NCI-H2196 (cell line): ENCODE data around the gene DNER.
A peak's percentile ranks its signal among the peaks of the same experiment; 100 is the strongest.
"Not testable (repeated sequence)": the region's sequence is repeated elsewhere in the genome, so short reads cannot be mapped to it uniquely, and the experiment has no call there.

Source experiments
- DNase-seq: peaks from one replicate; lab custom pipeline; 2025; ENCODE audit not compliant: unreplicated experiment; lab: John Stamatoyannopoulos, UW

DNER gene, protein sequence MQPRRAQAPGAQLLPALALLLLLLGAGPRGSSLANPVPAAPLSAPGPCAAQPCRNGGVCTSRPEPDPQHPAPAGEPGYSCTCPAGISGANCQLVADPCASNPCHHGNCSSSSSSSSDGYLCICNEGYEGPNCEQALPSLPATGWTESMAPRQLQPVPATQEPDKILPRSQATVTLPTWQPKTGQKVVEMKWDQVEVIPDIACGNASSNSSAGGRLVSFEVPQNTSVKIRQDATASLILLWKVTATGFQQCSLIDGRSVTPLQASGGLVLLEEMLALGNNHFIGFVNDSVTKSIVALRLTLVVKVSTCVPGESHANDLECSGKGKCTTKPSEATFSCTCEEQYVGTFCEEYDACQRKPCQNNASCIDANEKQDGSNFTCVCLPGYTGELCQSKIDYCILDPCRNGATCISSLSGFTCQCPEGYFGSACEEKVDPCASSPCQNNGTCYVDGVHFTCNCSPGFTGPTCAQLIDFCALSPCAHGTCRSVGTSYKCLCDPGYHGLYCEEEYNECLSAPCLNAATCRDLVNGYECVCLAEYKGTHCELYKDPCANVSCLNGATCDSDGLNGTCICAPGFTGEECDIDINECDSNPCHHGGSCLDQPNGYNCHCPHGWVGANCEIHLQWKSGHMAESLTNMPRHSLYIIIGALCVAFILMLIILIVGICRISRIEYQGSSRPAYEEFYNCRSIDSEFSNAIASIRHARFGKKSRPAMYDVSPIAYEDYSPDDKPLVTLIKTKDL

DNA sequence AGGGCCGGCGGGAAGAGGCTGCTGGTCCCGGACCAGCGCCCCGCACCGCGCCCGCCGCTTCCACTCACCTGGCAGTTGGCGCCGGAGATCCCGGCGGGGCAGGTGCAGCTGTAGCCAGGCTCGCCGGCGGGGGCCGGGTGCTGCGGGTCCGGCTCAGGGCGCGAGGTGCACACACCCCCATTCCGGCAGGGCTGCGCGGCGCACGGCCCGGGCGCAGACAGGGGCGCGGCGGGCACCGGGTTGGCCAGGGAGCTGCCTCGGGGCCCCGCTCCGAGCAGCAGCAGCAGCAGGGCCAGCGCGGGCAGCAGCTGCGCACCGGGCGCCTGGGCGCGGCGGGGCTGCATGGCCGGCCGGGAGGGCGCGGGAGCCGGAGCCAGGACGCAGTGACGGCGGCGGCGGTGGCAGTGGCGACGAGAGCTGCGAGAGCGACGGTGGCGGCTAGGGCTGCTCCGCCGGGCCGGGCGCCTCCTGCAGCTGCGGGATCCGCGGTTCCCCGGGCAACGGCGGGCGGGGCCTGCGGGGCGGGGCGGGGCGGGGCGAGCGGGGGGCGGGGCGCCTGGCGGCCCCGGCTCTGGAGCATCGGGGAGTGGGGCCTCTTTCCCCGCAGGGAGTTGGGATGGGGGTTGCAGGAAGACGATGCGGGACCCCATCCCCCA, at the start of gene DNER:
DNER (minus strand) TSS at position 476 of the 656 bp plus-strand sequence; CDS start at position 344, 132 bp downstream.
- peak; percentile 67 for DNase-seq

DNA sequence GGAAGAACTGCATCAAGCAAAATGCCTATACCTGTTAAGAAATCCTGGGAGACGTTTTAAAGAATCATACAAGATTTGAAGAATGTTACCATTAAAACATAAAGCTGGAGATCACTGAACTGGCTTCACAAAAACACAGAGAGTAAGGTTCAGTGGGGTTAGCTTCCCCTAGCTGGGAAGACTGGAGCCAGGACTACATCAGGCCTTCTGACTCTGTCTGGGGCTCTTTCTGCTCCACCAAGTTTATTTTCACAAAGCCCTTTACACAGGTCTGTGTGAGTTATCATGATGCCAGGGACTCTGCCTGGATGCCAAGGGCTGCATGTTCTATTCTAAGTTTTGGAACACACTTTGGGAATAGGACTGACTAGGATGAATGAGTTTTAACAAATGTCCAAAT, 47.3 kb upstream of the DNER start:
- no peak for DNase-seq

DNA sequence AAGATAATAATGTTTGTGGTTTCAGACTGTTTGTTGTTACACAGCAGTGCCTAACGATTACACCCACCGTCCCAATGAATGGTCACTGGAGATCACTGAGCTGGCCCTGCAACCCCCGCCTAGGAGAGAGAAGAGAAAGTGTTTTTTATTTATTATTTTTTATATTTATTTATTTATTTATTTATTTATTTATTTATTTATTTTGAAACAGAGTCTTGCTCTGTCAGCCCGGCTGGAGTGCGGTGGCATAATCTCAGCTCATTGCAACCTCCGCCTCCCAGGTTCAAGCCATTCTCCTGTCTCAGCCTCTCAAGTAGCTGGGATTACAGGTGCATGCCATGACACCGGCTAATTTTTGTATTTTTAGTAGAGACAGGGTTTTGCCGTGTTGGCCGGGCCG, 43.1 kb upstream of the DNER start:
- DNase-seq: not testable (repeated sequence)

DNA sequence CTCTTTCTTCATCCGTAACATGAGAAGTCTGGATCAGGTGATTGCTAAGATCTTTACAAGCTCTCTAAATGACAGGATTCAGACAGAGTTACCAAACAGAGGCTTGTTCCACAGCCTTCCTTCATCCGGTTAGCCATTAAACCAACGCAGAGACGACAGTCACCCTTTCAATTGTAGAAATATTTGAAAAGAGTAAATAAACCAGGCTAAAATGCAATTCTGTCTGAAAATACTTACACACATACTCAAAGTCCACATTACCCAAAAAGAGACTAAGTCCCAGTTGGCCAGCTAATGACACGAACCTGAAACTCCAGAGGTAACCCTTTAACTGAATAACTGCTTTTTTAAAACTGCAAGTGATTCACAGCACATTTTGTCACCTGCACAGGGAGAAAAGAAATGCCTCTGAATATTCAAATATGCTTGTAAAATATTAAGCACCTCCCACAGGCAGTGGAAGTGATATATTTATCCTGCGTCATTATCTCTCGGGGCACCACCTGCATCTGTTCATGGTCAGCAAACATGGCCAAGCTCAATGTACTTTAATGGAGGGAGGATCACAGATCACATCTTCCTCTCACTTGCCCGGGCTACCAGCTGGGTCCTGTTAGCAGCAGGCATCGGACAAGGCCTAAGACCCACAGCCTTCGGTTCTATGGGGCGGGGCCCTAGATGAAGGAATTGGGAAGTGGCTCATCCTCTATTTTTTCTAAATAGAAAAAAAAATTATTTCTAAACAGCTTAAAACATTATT, 38.8 kb upstream of the DNER start:
- DNase-seq: no peak

DNA sequence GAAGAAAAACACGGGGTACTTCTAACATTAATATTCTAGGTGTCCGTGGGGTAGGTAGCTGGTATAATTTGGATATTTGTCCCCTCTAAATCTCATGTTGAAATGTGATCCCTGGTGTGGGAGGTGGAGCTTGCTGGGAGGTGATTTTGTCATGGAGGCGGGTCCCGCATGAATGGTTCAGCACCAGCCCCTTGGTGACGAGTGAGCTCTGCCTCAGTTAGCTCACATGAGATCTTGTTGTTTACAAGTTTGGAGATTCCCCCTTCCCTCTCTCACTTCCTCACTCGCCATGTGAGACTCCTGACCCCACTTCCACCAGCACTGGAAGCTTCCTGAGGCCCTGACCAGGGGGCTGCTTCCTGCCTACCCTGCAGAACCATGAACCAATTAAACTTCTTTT, 35.4 kb upstream of the DNER start:
- DNase-seq: no peak

DNA sequence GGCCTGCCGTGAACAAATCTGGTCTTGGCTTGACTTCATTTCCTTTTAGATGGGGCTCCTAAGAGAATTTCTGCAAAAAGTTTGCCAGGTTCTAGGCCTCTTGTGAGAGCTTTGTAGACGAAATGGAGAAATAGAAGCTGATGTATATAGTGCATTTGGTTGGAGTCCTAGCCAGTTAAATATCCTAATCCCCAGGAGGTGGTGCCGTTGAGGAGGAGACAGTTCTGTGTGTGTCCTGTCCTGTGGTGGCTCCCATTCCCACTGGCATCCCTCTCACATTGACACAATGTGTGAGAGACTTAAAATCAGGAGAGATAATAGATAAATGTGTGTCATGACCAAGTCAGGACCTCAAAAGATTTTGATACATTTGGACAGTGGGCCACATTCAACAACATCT, 34.6 kb upstream of the DNER start:
- no peak for DNase-seq

DNA sequence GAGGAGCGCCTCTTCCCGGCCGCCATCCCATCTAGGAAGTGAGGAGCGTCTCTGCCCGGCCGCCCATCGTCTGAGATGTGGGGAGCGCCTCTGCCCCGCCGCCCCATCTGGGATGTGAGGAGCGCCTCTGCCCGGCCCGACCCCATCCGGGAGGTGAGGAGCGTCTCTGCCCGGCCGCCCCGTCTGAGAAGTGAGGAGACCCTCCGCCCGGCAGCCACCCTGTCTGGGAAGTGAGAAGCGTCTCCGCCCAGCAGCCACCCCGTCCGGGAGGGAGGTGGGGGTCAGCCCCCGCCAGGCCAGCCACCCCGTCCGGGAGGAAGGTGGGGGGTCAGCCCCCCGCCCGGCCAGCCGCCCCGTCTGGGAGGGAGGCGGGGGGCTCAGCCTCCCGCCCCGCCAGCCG, 28.3 kb upstream of the DNER start:
- not testable (repeated sequence) for DNase-seq

DNA sequence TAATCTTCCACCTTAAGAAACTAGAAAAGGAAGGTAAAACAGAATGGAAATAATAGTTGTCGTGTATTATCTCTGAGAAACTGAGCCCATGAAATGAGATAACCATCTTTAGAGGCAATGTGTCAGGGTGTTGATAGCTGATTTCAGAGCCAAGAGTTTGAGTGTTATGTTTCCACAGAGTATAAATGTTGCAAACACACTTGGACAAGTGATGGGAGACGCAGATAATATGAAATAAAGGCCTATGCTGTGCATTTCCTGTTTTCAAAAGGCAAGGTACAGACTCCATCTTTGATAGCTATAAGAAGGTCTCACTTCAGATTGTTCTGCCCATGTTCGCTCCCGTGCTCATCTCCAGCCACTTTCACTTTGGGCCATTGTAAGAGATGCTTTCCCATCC, 25.9 kb upstream of the DNER start:
- no peak for DNase-seq

DNA sequence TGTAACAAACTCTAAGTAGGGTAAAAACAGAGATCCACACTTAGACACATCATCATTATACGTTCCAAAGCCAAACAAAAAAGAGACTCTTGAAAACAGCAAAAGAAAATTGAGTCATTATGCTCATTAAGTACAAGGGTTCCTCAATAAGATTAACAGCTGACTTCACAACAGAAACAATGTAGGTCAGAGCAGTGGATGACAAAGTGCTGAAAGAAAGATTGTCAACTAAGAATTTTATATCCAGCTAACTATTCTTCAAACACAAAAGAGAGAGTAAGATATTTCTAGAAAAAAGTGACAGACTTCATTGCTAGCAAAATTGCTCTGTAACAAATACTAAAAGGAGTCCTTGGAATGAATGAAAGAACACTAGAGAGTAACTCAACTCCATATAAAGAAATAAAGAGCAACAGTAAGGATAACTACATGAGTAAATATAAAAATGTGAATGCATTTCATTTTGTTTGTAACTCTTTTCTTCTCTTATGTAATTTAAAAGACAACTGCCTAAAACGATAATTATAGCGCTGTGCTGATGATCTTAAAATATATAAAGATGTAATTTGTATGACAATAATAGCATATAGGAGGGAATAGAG, 23.8 kb upstream of the DNER start:
- DNase-seq: no peak

DNA sequence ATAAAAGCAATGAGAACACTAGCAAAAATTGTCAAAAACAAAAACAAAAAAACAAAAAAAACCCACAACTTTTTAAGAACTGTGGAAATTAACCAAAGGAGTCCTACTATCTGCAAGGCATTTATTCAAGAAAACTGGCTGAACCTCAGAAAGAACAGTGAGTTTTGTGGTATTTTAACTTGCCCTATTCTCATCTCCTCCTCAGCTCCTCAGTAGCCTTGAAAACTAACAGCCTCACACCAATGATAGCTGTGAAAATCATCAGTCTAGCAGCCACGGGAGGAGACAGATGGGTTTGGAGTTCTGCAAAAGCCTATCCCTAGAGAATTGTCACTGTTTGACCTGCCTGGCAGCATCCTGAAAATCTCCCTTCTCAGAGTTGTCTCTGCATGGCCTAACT, 20.1 kb upstream of the DNER start:
- DNase-seq: no peak

DNA sequence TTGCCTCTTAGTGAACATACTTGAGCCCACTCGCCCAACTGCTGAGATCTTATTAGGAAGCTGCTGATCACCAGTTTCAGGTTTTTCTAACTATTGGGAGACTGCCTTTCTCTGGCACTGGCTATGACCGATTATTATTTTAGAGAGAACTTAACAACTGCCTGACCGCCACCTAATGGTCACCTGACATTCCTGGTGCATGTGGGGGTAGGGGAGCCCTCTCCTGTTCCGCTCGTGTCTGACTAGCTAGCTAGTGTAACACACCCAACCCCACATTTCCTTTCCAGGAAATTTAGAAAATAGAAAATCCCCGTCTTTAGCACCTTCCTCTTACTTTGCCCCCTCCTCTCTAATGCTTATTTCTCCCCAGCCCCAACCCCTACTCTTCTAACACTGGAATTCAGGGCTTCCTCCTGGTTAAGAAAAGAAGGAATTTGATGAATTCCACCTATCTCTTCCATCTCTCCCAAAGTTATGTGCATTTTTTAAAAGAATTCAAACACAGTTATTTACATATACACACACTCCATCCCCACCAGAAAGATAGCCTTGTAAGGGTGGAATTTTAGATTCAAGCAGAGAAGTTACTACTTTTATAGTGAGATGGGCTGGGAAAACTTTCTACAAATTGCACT, 19.4 kb upstream of the DNER start:
- no peak for DNase-seq

DNA sequence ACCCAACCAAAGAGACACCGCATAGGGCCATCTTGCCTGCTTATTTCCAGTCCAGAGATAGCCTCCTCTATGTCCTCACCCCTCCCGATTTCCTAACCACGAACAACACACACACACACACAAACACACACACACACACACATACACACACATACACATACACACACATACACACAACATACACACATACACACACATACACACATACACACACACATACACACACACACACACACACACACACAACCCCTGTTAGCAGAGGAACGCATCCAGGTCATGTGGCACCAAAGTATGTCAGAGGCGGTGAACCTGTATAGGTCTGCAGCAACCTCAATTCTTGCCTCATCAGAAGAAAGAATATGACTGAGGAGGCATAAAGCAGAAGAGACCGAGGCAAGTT, 18.5 kb upstream of the DNER start:
- DNase-seq: no peak

DNA sequence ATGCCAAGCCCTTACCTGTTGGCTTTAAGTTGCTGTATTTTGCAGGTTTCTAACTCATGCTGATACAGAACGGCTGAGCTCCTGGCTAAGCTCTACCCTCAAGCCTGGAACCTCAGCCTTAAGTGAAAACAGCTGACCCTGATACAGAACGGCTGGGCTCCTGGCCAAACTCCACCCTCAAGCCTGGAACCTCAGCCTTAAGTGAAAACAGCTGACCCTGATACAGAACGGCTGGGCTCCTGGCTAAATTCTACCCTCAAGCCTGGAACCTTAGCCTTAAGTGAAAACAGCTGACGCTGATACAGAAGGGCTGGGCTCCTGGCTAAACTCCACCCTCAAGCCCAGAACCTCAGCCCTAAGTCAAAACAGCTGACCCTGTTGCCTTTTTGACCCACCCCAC, 17.6 kb upstream of the DNER start:
- no peak for DNase-seq

DNA sequence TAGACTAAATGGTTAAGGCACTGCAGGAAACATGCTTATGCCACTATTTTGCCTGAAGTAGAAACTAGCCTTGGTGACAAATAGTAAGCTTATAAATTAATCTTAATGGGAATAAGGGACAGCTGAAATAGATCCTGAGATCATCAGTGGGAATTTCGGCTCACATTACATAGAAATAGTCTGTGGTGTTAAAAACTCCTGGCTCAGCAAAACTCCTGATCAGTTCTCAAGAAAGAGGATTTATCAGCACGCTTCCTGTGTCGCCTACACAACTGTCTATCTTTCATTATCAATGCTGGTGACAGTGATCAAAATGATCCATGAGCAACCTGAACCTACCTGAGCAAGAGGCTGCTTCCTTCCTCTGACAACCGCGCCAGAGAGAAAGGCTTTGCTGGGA, 17.0 kb upstream of the DNER start:
- no peak for DNase-seq

DNA sequence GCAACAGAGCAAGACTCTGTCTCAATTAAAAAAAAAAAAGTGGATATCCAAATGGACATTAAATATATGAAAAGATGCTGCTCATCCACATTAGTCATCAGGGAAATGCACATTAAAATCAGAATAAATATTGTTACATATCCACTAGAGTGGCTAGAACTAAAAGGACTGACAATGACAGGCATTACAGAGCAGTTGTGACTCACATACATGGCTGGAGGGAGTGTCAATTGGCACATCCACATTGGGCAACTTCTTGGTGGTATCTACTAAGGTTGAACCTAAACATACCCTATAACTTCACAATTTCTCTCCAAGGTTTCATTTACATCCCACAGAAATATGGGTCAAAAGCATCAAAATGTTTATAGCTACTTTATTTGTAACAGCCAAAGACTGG, 14.0 kb upstream of the DNER start:
- no peak for DNase-seq

DNA sequence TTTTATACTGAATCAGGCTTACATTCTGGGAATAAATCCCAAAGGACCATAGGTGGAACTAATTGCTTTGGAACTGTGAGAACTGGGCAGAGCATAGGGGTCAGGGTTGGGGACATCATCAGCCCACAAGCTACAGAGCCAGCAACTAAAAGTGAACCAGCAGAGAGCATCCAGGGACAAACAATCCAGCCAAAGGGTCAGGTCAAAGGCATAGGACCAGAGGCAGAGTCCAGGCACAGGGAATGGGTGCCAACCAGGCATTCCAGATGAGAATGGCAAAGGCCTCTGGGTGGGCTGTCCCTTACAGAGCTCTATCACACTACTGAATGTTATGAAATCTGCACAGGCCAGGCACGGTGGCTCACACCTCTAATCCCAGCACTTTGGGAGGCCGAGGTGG, 12.3 kb upstream of the DNER start:
- DNase-seq: no peak

DNA sequence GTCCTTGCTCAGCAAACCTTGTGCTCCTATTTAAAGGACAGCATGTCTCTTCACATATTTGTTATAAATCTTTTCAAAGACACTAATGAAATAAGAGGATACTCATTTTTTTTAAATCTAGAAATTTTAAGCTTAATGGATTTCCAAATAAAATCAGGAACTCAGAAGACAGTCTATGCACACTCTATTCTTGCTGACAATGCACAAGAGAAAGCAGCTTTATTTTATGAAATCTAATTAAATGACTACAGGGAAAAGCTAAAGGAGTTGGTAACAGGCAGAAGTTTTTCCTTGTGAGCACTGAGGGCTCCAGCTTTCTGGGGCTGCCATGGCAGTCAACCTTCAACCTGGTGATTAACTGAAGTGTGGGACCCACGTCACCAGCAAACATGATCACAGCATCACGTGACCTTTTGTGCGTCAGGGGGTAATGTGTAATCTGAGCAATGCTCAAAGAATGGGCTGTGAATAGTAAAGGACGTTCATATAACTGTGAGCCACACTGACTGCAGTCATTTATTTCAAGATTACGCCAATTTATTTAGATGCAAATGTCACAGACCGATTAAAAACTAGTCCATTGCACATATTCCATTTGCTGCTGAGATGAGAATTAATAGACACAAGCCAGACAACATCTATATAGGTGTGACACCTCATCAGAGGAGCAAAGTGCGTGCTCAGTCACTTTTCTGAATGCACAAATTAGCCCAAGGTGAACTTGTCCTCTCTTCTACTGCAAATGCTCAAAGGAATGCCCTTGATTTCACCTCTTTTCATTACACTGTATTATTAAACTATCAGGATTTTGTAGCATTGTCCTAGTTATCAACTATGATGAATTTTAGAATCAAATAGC, 11.6 kb upstream of the DNER start:
- DNase-seq: no peak

DNA sequence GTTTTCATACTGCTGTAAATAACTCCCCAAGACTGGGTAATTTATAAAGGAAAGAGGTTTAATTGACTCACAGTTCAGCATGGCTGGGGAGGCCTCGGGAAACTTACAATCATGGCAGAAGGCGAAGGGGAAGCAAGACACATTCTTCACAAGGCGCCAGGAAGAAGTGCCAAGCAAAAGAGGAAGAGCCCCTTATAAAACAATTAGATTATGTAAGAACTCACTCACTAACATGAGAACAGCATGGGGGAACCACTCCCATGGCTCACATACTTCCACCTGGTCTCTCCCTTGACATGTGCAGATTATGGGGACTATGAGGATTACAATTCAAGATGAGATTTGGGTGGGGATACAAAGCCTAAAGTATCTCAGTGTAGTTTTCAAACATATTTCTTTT, 8.8 kb upstream of the DNER start:
- DNase-seq: not testable (repeated sequence)

DNA sequence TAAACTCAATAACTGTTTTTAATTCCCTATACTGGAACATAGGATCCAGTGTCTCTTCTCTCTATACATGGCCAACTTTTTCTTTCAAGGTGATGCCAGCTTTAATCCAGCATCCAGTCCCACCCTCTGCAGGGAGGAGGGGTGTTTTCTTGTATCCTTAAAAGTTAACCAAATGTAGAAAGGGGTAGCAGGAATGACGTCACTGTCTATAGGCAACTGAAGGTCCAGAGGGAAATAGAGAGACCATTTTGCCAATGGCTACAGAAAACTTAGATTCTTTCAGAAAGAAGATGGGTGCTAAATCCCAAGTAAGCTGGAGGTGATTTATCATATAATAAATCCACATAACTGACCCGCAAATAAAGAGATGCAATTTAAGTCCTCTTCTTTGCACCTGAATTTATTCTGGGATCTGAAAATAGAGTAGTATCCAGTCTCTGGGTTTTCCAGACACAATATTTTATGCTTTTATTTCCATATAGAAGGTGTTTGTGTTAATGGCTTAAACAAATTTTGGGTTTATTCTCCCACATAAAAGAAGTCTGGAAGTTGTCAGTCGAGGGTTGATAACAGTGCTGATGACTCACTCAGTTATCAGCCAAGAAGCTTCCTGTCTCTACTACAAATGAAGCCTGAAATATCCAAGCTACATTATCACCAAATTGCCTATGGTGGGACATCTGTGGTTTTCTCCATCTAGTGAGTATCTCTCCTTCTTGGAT, 5.7 kb upstream of the DNER start:
- no peak for DNase-seq
